Lower leg skin (tissue), 4 donors: Measurements from ENCODE around the gene RNF4. TPM values are rescaled to one million over a fixed set of nuclear protein-coding genes. Genes with fewer than 3 reads are reported as not detected.
"Not testable (repeated sequence)": the region's sequence is repeated elsewhere in the genome, so short reads cannot be mapped to it uniquely, and the experiment has no call there.

Experiments
- DNase-seq, 2 donors: peaks; one replicate each; pipeline ENCODE4 v3.0.0-alpha.2; 2019; ENCODE audit warnings: low spot score in 2 of 2
- H3K4me3 ChIP-seq: fragments of 200-600 bp; sonication (generic); 2 replicates; pipeline ENCODE4 v1.5.1; 2017; ENCODE audit warnings: mild to moderate bottlenecking, low read depth; ENCODE audit not compliant: poor library complexity, severe bottlenecking
- CTCF ChIP-seq, 3 donors: fragments of 450-650 bp; IDR thresholded peaks; one replicate each; pipeline ENCODE4 v1.5.1; 2016; ENCODE audit warnings: antibody characterized with exemption in 3 of 3, mild to moderate bottlenecking in 3 of 3, moderate library complexity in 2 of 3
- POLR2A ChIP-seq, 2 donors: fragments of 450-650 bp; IDR thresholded peaks; one replicate each; pipeline ENCODE4 v1.6.1; 2016 to 2017; ENCODE audit warnings: antibody characterized with exemption in 2 of 2, mild to moderate bottlenecking in 1 of 2, moderate library complexity in 1 of 2
- WGBS, 2 donors: methylation state at CpG; one replicate each; pipeline ENCODE4 v1.1.5; 2018; 5-methylcytosine and 5-hydroxymethylcytosine counted together
- intact Hi-C: fragments of 100-400 bp; cut with DNase I; formaldehyde crosslinking; loops from one replicate; pipeline ENCODE4 v1.15.0; 2023; ENCODE audit warnings: low total_unique reads
- total RNA-seq, 4 donors: library from RNA; depleted of rRNA; stranded (reverse); fragments of >200 nt; gene quantifications; one replicate each; pipeline ENCODE4 v1.1.0, GENCODE V29; 2016

RNF4 gene
- total RNA-seq, 4 donors from 2014 or later = 30.4 to 44.0 (median 37.9) TPM

GRCh38 chr4:2425386-2426068 lies 43.4 kb upstream of the RNF4 start:
- no peak for TF ChIP-seq CTCF (IDR thresholded peaks at IDR 0.05)
- TF ChIP-seq POLR2A (IDR thresholded peaks at IDR 0.05) = no peak

GRCh38 chr4:2426069-2426397 lies 42.9 kb upstream of the RNF4 start:
- intact Hi-C loops = no loop called here
- TF ChIP-seq POLR2A (IDR thresholded peaks at IDR 0.05) (no peak), CTCF (IDR thresholded peaks at IDR 0.05) (no peak)
- no peak for DNase-seq
- H3K4me3 ChIP-seq = no peak overlapping the region
- WGBS, 2 donors = 73 to 100% methylated on average over 4 to 8 of the region's 8 CpGs

More at GRCh38 chr4:2425386-2426068, 43.4 kb upstream of the RNF4 start:
- WGBS, 2 donors = 90 to 92% methylated on average over 9 to 13 of the region's 13 CpGs
- H3K4me3 ChIP-seq = no peak overlapping the region
- DNase-seq = no peak
- intact Hi-C loops = no loop called here

- no peak for DNase-seq
- intact Hi-C loops = no loop called here
- no peak overlapping the region for H3K4me3 ChIP-seq
- TF ChIP-seq POLR2A (IDR thresholded peaks at IDR 0.05) = no peak
- TF ChIP-seq CTCF (IDR thresholded peaks at IDR 0.05) = no peak
- WGBS, 2 donors = 71 to 82% methylated on average over 6 to 13 of the region's 13 CpGs
These were observed 42.1 kb upstream of the RNF4 start for GRCh38 chr4:2426711-2427275.

- intact Hi-C loops = no loop called here
- TF ChIP-seq POLR2A (IDR thresholded peaks at IDR 0.05) = no peak
- TF ChIP-seq CTCF (IDR thresholded peaks at IDR 0.05) = no peak
- WGBS, 2 donors = 81 to 86% methylated on average over 20 to 23 of the region's 23 CpGs
These were observed 41.2 kb upstream of the RNF4 start for GRCh38 chr4:2427383-2428334.

GRCh38 chr4:2428496-2429213 lies 40.3 kb upstream of the RNF4 start:
- DNase-seq = no peak
- no peak for TF ChIP-seq POLR2A (IDR thresholded peaks at IDR 0.05)
- no peak for TF ChIP-seq CTCF (IDR thresholded peaks at IDR 0.05)
- intact Hi-C loops = no loop called here
- H3K4me3 ChIP-seq = no peak overlapping the region
- 69 to 76% methylated on average over 25 of the region's 25 CpGs for WGBS, 2 donors

More at GRCh38 chr4:2427383-2428334, 41.2 kb upstream of the RNF4 start:
- no peak for DNase-seq
- H3K4me3 ChIP-seq = no peak overlapping the region

GRCh38 chr4:2429945-2430757 lies 38.8 kb upstream of the RNF4 start:
- H3K4me3 ChIP-seq, intact Hi-C loops, DNase-seq: not testable (repeated sequence)
- 70 to 71% methylated on average over 25 to 29 of the region's 49 CpGs for WGBS, 2 donors
